GM18505 (cell line): ENCODE results near the gene BCL7A.
"Not testable (repeated sequence)": the region's sequence is repeated elsewhere in the genome, so short reads cannot be mapped to it uniquely, and the experiment has no call there.

Source experiments
- ATAC-seq: cut with Tn5 transposase; IDR thresholded peaks from one replicate; pipeline ENCODE4 v1.9.1; 2021; ENCODE audit not compliant: unreplicated experiment
- POLR2A ChIP-seq: IDR thresholded peaks from 4 replicates; pipeline ENCODE4 v1.6.1; 2011; ENCODE audit warnings: borderline replicate concordance; ENCODE audit not compliant: insufficient read depth, insufficient read length; ENCODE audit errors: extremely low read depth

Gene BCL7A

GRCh38 chr12:122021822-122022392 is at the start of gene BCL7A:
TSS of gene BCL7A (plus strand) at chr12:122021884. CDS start at chr12:122022092, 208 bp downstream.
- peak; percentile 39 for ATAC-seq
- peak; percentile 35 for TF ChIP-seq POLR2A

- ATAC-seq = no peak
- no peak for TF ChIP-seq POLR2A
Measured at GRCh38 chr12:121974026-121974985, 47.4 kb upstream of the BCL7A start.

GRCh38 chr12:121975021-121975420 is 46.7 kb upstream of the BCL7A start:
- no peak for TF ChIP-seq POLR2A
- ATAC-seq = no peak

- ATAC-seq = no peak
Measured at GRCh38 chr12:121976950-121977349, 44.7 kb upstream of the BCL7A start.

GRCh38 chr12:121980191-121980891 is 41.3 kb upstream of the BCL7A start:
- ATAC-seq = no peak

More at GRCh38 chr12:121976950-121977349, 44.7 kb upstream of the BCL7A start:
- no peak for TF ChIP-seq POLR2A

GRCh38 chr12:121980892-121981272 is 40.8 kb upstream of the BCL7A start:
- ATAC-seq = no peak
- TF ChIP-seq POLR2A = no peak

More at GRCh38 chr12:121980191-121980891, 41.3 kb upstream of the BCL7A start:
- TF ChIP-seq POLR2A = peak; percentile 13

- TF ChIP-seq POLR2A = no peak
Measured at GRCh38 chr12:121981456-121981855, 40.2 kb upstream of the BCL7A start.

GRCh38 chr12:121982950-121983349 is 38.7 kb upstream of the BCL7A start:
- no peak for TF ChIP-seq POLR2A
- no peak for ATAC-seq

More at GRCh38 chr12:121981456-121981855, 40.2 kb upstream of the BCL7A start:
- no peak for ATAC-seq

GRCh38 chr12:121983536-121984210 is 38.0 kb upstream of the BCL7A start:
- ATAC-seq = no peak
- TF ChIP-seq POLR2A = no peak

GRCh38 chr12:121986489-121987245 is 35.0 kb upstream of the BCL7A start:
- no peak for ATAC-seq
- no peak for TF ChIP-seq POLR2A

- ATAC-seq = not testable (repeated sequence)
Measured at GRCh38 chr12:121988519-121988918, 33.2 kb upstream of the BCL7A start.
